ENCODE results near the gene PLA2G12A.

Gene PLA2G12A

GRCh38 chr4:109676886-109677285, 53.0 kb downstream of the PLA2G12A start:
- DNase-seq (ENCODE audit: low read depth) = no peak

GRCh38 chr4:109675843-109676242, 54.0 kb downstream of the PLA2G12A start:
- DNase-seq (ENCODE audit: low read depth) = no peak

- DNase-seq (ENCODE audit: low read depth) = no peak
These were observed 54.7 kb downstream of the PLA2G12A start for GRCh38 chr4:109675181-109675580.

GRCh38 chr4:109673303-109673702, 56.6 kb downstream of the PLA2G12A start:
- no peak for DNase-seq (ENCODE audit: low read depth)

- DNase-seq (ENCODE audit: low read depth) = no peak
These were observed 57.5 kb downstream of the PLA2G12A start for GRCh38 chr4:109672169-109672930.

- peak; percentile 21 for DNase-seq (ENCODE audit: low read depth)
These were observed 58.5 kb downstream of the PLA2G12A start for GRCh38 chr4:109671350-109671749.

GRCh38 chr4:109665783-109666485, 63.9 kb downstream of the PLA2G12A start:
- no peak for DNase-seq (ENCODE audit: low read depth)

GRCh38 chr4:109662771-109663170, 67.1 kb downstream of the PLA2G12A start:
- DNase-seq (ENCODE audit: low read depth) = no peak

- no peak for DNase-seq (ENCODE audit: low read depth)
These were observed 67.8 kb downstream of the PLA2G12A start for GRCh38 chr4:109662116-109662515.
